A549 (cell line): ENCODE measurements around the gene PLA2G2E. TPM values are rescaled to one million over a fixed set of nuclear protein-coding genes. Genes with fewer than 3 reads are reported as not detected.
"Not testable (repeated sequence)": the region's sequence is repeated elsewhere in the genome, so short reads cannot be mapped to it uniquely, and the experiment has no call there.

Experiments
- ATAC-seq, 2 experiments: fragments of 200-7000 bp in 1 of 2; fragments of >200 bp in 1 of 2; cut with Nextera tagmentation in 1 of 2; cut with Tn5 transposase in 1 of 2; 3 replicates each; pipeline versions ENCODE4 v1.8.0 to v1.9.1; 2018 to 2020; ENCODE audit warnings: mild to moderate bottlenecking in 1 of 2, moderate library complexity in 1 of 2
- CTCF ChIA-PET: fragments of 300-600 bp; sonication (Branson Sonifier 250); formaldehyde crosslinking; extraction: SDS; loops from one replicate; lab custom pipeline; 2021; ENCODE audit warnings: antibody characterized with exemption, inconsistent platforms; lab: Yijun Ruan, JAX
- POLR2A ChIA-PET: fragments of 350-600 bp; formaldehyde crosslinking; extraction: SDS; loops from one replicate; lab custom pipeline; 2021; ENCODE audit warnings: antibody characterized with exemption, inconsistent platforms; lab: Yijun Ruan, JAX
- DNase-seq, 2 experiments: peaks; one replicate each; pipeline versions ENCODE4 v3.0.0 to v3.0.0-alpha.2; 2011 to 2016; ENCODE audit warnings: low read depth in 1 of 2, low spot score in 1 of 2
- FAIRE-seq: peaks from 2 replicates; lab custom pipeline; 2011; peaks lifted over from hg19 to GRCh38; lab: Jason Lieb, UNC
- H3K27ac ChIP-seq, 2 experiments: fragments of >200 bp; sonication (Bioruptor Twin); formaldehyde crosslinking; 3 replicates each; pipeline ENCODE4 v1.5.1; 2016 to 2017
- H3K4me1 ChIP-seq: fragments of >200 bp; sonication (Bioruptor Twin); formaldehyde crosslinking; 3 replicates; pipeline ENCODE4 v1.6.1; 2016
- H3K4me2 ChIP-seq: fragments of >200 bp; sonication (Bioruptor Twin); formaldehyde crosslinking; 3 replicates; pipeline ENCODE4 v1.6.1; 2016
- H3K4me3 ChIP-seq: fragments of >200 bp; sonication (Bioruptor Twin); formaldehyde crosslinking; 3 replicates; pipeline ENCODE4 v1.5.1; 2016
- H3K9me3 ChIP-seq: fragments of >200 bp; sonication (Bioruptor Twin); formaldehyde crosslinking; 3 replicates; pipeline ENCODE4 v1.6.1; 2016
- BHLHE40 ChIP-seq: IDR thresholded peaks from 2 replicates; pipeline ENCODE4 v1.6.1; 2012; ENCODE audit warnings: low read depth, low read length, inconsistent platforms
- CEBPB ChIP-seq, 2 experiments: fragments of >200 bp in 1 of 2; sonication (Bioruptor Twin) in 1 of 2; formaldehyde crosslinking in 1 of 2; IDR thresholded peaks; 2 replicates each; pipeline ENCODE4 v1.6.1; 2012 to 2016
- CHD2 ChIP-seq: fragments of 150-350 bp; IDR thresholded peaks from 2 replicates; pipeline ENCODE4 v1.6.1; 2014; ENCODE audit warnings: low read length; ENCODE audit not compliant: partially characterized antibody
- EHF ChIP-seq: fragments of 250-450 bp; sonication (Bioruptor Pico); IDR thresholded peaks from 2 replicates; pipeline ENCODE4 v1.5.0; 2020; ENCODE audit warnings: mild to moderate bottlenecking
- EHMT2 ChIP-seq: fragments of 200-600 bp; sonication (generic); IDR thresholded peaks from 2 replicates; pipeline ENCODE4 v1.6.1; 2016; ENCODE audit warnings: antibody characterized with exemption, low read depth, mild to moderate bottlenecking, moderate library complexity
- EP300 ChIP-seq, 2 experiments: fragments of >200 bp; sonication (Bioruptor Twin); formaldehyde crosslinking; IDR thresholded peaks; 2 replicates in 1 of 2; 3 replicates in 1 of 2; pipeline ENCODE4 v1.6.1; 2016 to 2017
- HOXA7 ChIP-seq: fragments of 250-450 bp; sonication (Bioruptor Pico); IDR thresholded peaks from 2 replicates; pipeline ENCODE4 v1.5.0; 2020; ENCODE audit warnings: mild to moderate bottlenecking, moderate library complexity
- HOXB13 ChIP-seq: fragments of 250-450 bp; sonication (Bioruptor Pico); IDR thresholded peaks from 2 replicates; pipeline ENCODE4 v1.5.0; 2020; ENCODE audit warnings: low read depth, mild to moderate bottlenecking, moderate library complexity
- JUN ChIP-seq, 2 experiments: fragments of >200 bp; sonication (Bioruptor Twin); formaldehyde crosslinking; IDR thresholded peaks; 2 replicates in 1 of 2; 3 replicates in 1 of 2; pipeline ENCODE4 v1.6.1; 2016 to 2017
- JUNB ChIP-seq: fragments of >200 bp; sonication (Bioruptor Twin); formaldehyde crosslinking; IDR thresholded peaks from 2 replicates; pipeline ENCODE4 v1.6.1; 2016
- MAZ ChIP-seq: fragments of 150-350 bp; IDR thresholded peaks from 2 replicates; pipeline ENCODE4 v1.6.1; 2014; ENCODE audit warnings: antibody characterized with exemption, low read depth, low read length, borderline replicate concordance
- MYC ChIP-seq: IDR thresholded peaks from 2 replicates; pipeline ENCODE4 v1.6.1; 2012; ENCODE audit warnings: mild to moderate bottlenecking, inconsistent platforms, low read length, improper control_type of control experiment, borderline replicate concordance
- RARB ChIP-seq: fragments of 250-450 bp; sonication (Bioruptor Pico); IDR thresholded peaks from 2 replicates; pipeline ENCODE4 v1.8.0; 2021; ENCODE audit warnings: mild to moderate bottlenecking, moderate library complexity
- RFX5 ChIP-seq: fragments of 450-650 bp; IDR thresholded peaks from 2 replicates; pipeline ENCODE4 v1.7.1; 2014; ENCODE audit warnings: antibody characterized with exemption, mild to moderate bottlenecking, moderate library complexity
- RNF2 ChIP-seq: fragments of 200-600 bp; sonication (generic); IDR thresholded peaks from 2 replicates; pipeline ENCODE4 v1.6.1; 2016; ENCODE audit warnings: low read depth, mild to moderate bottlenecking, antibody characterized with exemption, moderate library complexity, borderline replicate concordance
- SMC3 ChIP-seq: fragments of >200 bp; sonication (Bioruptor Twin); formaldehyde crosslinking; IDR thresholded peaks from 3 replicates; pipeline ENCODE4 v1.6.1; 2018; ENCODE audit warnings: inconsistent platforms
- ZNF302 ChIP-seq: fragments of 250-450 bp; sonication (Bioruptor Pico); IDR thresholded peaks from 2 replicates; pipeline ENCODE4 v1.9.0; 2021; ENCODE audit warnings: inconsistent platforms, mild to moderate bottlenecking, moderate library complexity
- ZSCAN20 ChIP-seq: fragments of 250-450 bp; sonication (Bioruptor Pico); IDR thresholded peaks from 2 replicates; pipeline ENCODE4 v1.8.0; 2022; ENCODE audit warnings: mild to moderate bottlenecking, moderate library complexity
- WGBS: methylation state at CpG from one replicate; pipeline ENCODE4 v1.1.6; 2017; ENCODE audit errors: missing lambda C conversion rate; 5-methylcytosine and 5-hydroxymethylcytosine counted together
- polyA plus RNA-seq, 4 experiments: library from polyadenylated mRNA; depleted of rRNA in 3 of 4; stranded (reverse); fragments of >200 nt; fragmentation: RNase III in 1 of 4; extraction: RNeasy Plus Mini Kit Qiagen cat#74134 plus additional on column Dnase treatment in 1 of 4; gene quantifications; 2 replicates in 3 of 4; 3 replicates in 1 of 4; pipeline ENCODE4 v1.2.3, GENCODE V29; 2011 to 2017
- TF ChIP-seq, protein P1 (sequence below): fragments of >200 bp; sonication (Bioruptor Twin); formaldehyde crosslinking; IDR thresholded peaks from 3 replicates; pipeline ENCODE4 v1.5.1; 2016
- TF ChIP-seq, protein P2 (sequence below): IDR thresholded peaks from 2 replicates; pipeline ENCODE4 v1.6.1; 2012; ENCODE audit warnings: low read depth, borderline replicate concordance
- TF ChIP-seq, protein P3 (sequence below): fragments of 250-450 bp; sonication (Bioruptor Pico); IDR thresholded peaks from 2 replicates; pipeline ENCODE4 v1.5.0; 2020; ENCODE audit warnings: low read depth, mild to moderate bottlenecking, moderate library complexity

Gene PLA2G2E
- polyA plus RNA-seq, 2 of the 4 experiments (the other 2 are of a cell fraction), result not detected

DNA sequence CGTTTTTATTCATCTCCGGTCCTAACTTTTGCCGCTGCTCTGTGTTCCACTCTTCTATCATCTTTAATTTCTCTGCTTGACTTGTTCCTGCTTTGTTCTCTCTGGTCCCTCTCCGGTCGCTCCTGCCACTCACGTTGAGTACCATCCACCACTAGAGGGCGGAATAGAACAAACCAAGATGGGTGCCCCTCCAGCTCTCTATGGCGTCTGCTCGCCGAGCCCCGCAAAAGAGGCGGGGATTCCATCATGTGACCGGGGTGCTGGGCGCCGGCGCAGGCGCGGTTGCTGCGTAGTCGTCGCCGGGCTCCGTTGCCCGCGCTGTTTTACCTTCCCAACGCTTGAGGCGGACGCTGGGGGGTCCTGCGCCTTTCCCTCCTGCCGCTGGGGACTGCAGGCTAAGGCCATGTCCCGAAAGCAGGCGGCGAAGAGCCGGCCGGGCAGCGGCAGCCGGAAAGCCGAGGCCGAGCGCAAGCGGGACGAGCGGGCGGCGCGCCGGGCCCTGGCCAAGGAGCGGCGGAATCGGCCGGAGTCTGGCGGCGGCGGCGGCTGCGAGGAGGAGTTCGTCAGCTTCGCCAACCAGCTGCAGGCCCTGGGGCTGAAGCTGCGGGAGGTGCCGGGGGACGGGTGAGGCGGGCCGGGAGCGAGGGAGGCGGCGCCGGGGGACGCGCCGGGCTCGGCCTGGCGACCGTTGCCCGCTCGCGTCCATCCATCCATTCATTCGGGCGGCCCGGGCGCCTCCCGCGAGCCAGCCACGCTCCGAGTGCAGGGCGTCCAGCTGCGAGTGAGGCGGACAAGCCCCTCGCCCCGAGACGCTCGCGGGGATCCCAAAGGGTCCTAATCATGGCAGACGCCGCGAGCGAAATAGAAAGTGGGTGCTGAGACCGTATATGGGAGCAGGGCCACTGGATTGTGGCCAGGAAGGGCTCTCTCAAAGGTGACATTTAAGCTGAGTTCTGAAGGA is 41.0 kb downstream of the PLA2G2E start, which contains the start of gene OTUD3 (continued):
- TF ChIP-seq, protein P1, sequence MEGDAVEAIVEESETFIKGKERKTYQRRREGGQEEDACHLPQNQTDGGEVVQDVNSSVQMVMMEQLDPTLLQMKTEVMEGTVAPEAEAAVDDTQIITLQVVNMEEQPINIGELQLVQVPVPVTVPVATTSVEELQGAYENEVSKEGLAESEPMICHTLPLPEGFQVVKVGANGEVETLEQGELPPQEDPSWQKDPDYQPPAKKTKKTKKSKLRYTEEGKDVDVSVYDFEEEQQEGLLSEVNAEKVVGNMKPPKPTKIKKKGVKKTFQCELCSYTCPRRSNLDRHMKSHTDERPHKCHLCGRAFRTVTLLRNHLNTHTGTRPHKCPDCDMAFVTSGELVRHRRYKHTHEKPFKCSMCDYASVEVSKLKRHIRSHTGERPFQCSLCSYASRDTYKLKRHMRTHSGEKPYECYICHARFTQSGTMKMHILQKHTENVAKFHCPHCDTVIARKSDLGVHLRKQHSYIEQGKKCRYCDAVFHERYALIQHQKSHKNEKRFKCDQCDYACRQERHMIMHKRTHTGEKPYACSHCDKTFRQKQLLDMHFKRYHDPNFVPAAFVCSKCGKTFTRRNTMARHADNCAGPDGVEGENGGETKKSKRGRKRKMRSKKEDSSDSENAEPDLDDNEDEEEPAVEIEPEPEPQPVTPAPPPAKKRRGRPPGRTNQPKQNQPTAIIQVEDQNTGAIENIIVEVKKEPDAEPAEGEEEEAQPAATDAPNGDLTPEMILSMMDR, result peak; percentile 59
- TF ChIP-seq ZSCAN20 (CRISPR knock-in tag), result no peak
- no peak for TF ChIP-seq JUNB
- no peak for TF ChIP-seq BHLHE40
- no peak for TF ChIP-seq EP300 (IDR thresholded peaks at IDR 0.05)
- TF ChIP-seq CEBPB (IDR thresholded peaks at IDR 0.05), result no peak
- no peak for TF ChIP-seq HOXA7 (CRISPR knock-in tag)
- TF ChIP-seq EHMT2, result no peak
- TF ChIP-seq, all 56 proteins: peak for 10

DNA sequence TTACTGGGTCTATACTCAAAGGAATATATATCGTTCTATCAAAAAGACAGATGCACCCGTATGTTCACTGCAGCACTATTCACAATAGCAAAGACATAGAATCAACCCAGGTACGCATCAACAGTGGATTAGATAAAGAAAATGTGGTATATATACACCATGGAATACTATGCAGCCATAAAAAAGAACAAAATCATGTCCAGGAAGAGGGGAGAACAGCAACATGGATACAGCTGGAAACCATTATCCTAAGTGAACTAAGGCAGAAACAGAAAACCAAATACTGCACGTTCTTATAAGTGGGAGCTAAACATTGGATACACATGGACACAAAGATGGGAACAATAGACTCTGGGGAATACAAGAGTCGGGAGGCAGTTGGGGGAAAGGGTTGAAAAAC is 42.6 kb downstream of the PLA2G2E start:
- 55% methylated on average over 5 of the region's 5 CpGs for WGBS
- H3K4me3 ChIP-seq, ATAC-seq, H3K9me3 ChIP-seq, DNase-seq, H3K4me2 ChIP-seq, POLR2A ChIA-PET, FAIRE-seq, H3K27ac ChIP-seq: not testable (repeated sequence)
- CTCF ChIA-PET, result interaction anchor here (0.7 to 4.6 kb wide), 7 partner anchors 12 to 390 kb away, joined by 3 to 27 read pairs (median 4); no protein-coding TSS in a partner anchor
- H3K4me1 ChIP-seq, result peaks cover 11% of the 10 kb centered on the region; the same call in 2 of the 3 replicates

DNA sequence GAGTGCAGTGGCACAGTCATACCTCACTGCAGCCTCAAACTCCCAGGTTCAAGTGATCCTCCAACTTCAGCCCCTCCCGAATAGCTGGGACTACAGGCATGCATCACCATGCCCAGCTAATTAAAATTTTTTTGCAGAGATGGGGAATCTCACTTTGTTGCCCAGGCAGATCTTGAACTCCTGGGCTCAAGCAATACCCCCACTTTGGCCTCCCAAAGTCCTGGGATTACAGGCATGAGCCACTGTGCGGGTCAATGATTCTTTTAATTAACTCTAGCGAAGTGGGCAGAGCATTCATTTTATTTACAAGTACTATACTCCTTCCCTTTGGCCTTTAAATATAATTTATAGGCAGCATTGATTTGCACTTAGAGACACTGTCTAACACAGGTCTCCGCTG is 43.8 kb downstream of the PLA2G2E start:
- no peak for DNase-seq
- H3K9me3 ChIP-seq, result no peaks in the 10 kb centered on the region
- H3K4me2 ChIP-seq, result no peak overlapping the region
- TF ChIP-seq SMC3 (no peak), ZSCAN20 (CRISPR knock-in tag) (no peak), MYC (no peak), EHF (CRISPR knock-in tag) (no peak), EHMT2 (no peak), JUN (IDR thresholded peaks at IDR 0.05) (no peak)
- TF ChIP-seq, protein P2, sequence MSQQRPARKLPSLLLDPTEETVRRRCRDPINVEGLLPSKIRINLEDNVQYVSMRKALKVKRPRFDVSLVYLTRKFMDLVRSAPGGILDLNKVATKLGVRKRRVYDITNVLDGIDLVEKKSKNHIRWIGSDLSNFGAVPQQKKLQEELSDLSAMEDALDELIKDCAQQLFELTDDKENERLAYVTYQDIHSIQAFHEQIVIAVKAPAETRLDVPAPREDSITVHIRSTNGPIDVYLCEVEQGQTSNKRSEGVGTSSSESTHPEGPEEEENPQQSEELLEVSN, result no peak
- TF ChIP-seq, protein P3, sequence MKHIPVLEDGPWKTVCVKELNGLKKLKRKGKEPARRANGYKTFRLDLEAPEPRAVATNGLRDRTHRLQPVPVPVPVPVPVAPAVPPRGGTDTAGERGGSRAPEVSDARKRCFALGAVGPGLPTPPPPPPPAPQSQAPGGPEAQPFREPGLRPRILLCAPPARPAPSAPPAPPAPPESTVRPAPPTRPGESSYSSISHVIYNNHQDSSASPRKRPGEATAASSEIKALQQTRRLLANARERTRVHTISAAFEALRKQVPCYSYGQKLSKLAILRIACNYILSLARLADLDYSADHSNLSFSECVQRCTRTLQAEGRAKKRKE, result no peak
- ChIA-PET POLR2A (no interaction called here), CTCF (interaction anchor here (1.2 to 1.4 kb wide), 3 partner anchors 10 to 38 kb away, joined by 3 to 5 read pairs (median 3); no protein-coding TSS in a partner anchor)
- ATAC-seq, result no peak
- 82% methylated on average over 4 of the region's 4 CpGs for WGBS
- H3K4me1 ChIP-seq, result peaks cover 11% of the 10 kb centered on the region; the same call in 2 of the 3 replicates
- H3K27ac ChIP-seq, result no peak overlapping the region
- FAIRE-seq, result no peak
- H3K4me3 ChIP-seq, result no peak overlapping the region

DNA sequence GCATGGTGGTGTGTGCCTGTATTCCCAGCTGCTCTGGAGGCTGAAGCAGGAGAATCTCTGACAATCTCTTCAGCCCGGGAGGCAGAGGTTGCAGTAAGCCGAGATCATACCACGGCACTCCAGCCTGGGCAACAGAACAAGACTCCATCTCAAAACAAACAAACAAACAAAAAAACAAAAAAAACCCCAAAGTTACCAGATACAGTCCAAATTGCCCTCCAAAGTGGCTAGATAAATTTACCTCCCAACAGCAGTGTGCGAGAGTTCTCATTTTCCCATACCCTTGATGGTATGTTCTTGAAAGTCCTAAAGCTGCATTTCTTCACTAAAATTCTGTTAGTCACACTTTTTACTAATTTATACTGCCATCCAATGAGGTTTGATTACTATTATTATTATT is 44.2 kb downstream of the PLA2G2E start:
- H3K4me1 ChIP-seq, result peaks cover 11% of the 10 kb centered on the region; the same call in 2 of the 3 replicates
- ATAC-seq, result no peak
- 79% methylated on average over 4 of the region's 4 CpGs for WGBS

More for the DNA sequence above, 44.2 kb downstream of the PLA2G2E start:
- ChIA-PET CTCF (interaction anchor here (1.2 to 1.4 kb wide), 2 partner anchors 9 to 39 kb away, joined by 3 to 5 read pairs; no protein-coding TSS in a partner anchor), POLR2A (no interaction called here)
- TF ChIP-seq HOXB13 (no peak), RARB (CRISPR knock-in tag) (no peak), CHD2 (no peak), RNF2 (no peak), ZSCAN20 (CRISPR knock-in tag) (no peak), RFX5 (no peak), ZNF302 (CRISPR knock-in tag) (no peak), MAZ (no peak)
- Histone ChIP-seq H3K9me3 (no peaks in the 10 kb centered on the region), H3K4me3 (no peak overlapping the region), H3K4me2 (no peak overlapping the region), H3K27ac (no peak overlapping the region)
- no peak for FAIRE-seq
- no peak for DNase-seq
